GM21390 (cell line): ENCODE results near the gene CLDN18.

Source experiments
- ATAC-seq: cut with Tn5 transposase; IDR thresholded peaks from one replicate; pipeline ENCODE4 v1.9.1; 2021; ENCODE audit not compliant: unreplicated experiment

The CLDN18 gene

GRCh38 chr3:138023754-138024153, 13.8 kb downstream of the CLDN18 start:
- no peak for ATAC-seq

GRCh38 chr3:138025553-138025952, 15.6 kb downstream of the CLDN18 start:
- ATAC-seq = no peak

- ATAC-seq = no peak
These were observed 17.9 kb downstream of the CLDN18 start for GRCh38 chr3:138027821-138028220.

GRCh38 chr3:138030734-138031280, 20.8 kb downstream of the CLDN18 start:
- no peak for ATAC-seq

- no peak for ATAC-seq
These were observed 21.6 kb downstream of the CLDN18 start for GRCh38 chr3:138031536-138031935.

- ATAC-seq = peak; percentile 55
These were observed 22.6 kb downstream of the CLDN18 start for GRCh38 chr3:138032567-138032966.

GRCh38 chr3:138033202-138033691, 23.3 kb downstream of the CLDN18 start:
- ATAC-seq = no peak

- ATAC-seq = no peak
These were observed 25.0 kb downstream of the CLDN18 start for GRCh38 chr3:138034918-138035317.

- ATAC-seq = no peak
These were observed 26.6 kb downstream of the CLDN18 start for GRCh38 chr3:138036572-138036971.

- no peak for ATAC-seq
These were observed 28.9 kb downstream of the CLDN18 start for GRCh38 chr3:138038725-138039462.

- ATAC-seq = no peak
These were observed 32.1 kb downstream of the CLDN18 start for GRCh38 chr3:138042043-138042442.

GRCh38 chr3:138043266-138044029, 33.5 kb downstream of the CLDN18 start:
- ATAC-seq = no peak

GRCh38 chr3:138046085-138046484, 36.1 kb downstream of the CLDN18 start:
- no peak for ATAC-seq

GRCh38 chr3:138046955-138047354, 37.0 kb downstream of the CLDN18 start:
- peak; percentile 53 for ATAC-seq

- ATAC-seq = no peak
These were observed 37.7 kb downstream of the CLDN18 start for GRCh38 chr3:138047596-138048158.

- ATAC-seq = no peak
These were observed 39.4 kb downstream of the CLDN18 start for GRCh38 chr3:138049157-138049919.

- ATAC-seq = peak; percentile 80
These were observed 42.2 kb downstream of the CLDN18 start for GRCh38 chr3:138051947-138052802.

GRCh38 chr3:138054057-138054456, 44.1 kb downstream of the CLDN18 start:
- ATAC-seq = no peak

GRCh38 chr3:138057384-138057783, 47.4 kb downstream of the CLDN18 start:
- ATAC-seq = no peak

GRCh38 chr3:138059261-138059660, 49.3 kb downstream of the CLDN18 start:
- no peak for ATAC-seq
